Fibroblast of villous mesenchyme (primary cell): ENCODE data around the gene CTNNAL1. TPM values are rescaled to one million over a fixed set of nuclear protein-coding genes. Genes with fewer than 3 reads are reported as not detected.
"Not testable (repeated sequence)": the region's sequence is repeated elsewhere in the genome, so short reads cannot be mapped to it uniquely, and the experiment has no call there.

Experiments
- DNase-seq: peaks from one replicate; pipeline ENCODE4 v3.0.0-alpha.2; 2010; ENCODE audit warnings: low read depth
- H3K4me3 ChIP-seq: 2 replicates; pipeline ENCODE4 v1.5.1; 2011; ENCODE audit warnings: low read depth, mild to moderate bottlenecking, low read length
- total RNA-seq: library from RNA; depleted of rRNA; stranded (reverse); fragments of >200 nt; gene quantifications from 2 replicates; pipeline ENCODE4 v1.2.3, GENCODE V29; 2012
- TF ChIP-seq, protein P1 (sequence below): IDR thresholded peaks from 2 replicates; pipeline ENCODE4 v1.5.1; 2012; ENCODE audit warnings: low read depth, mild to moderate bottlenecking, low read length; ENCODE audit not compliant: insufficient read depth

Gene CTNNAL1
- total RNA-seq, 1 donor: 155 TPM

GRCh38 chr9:108921200-108921599, 92.1 kb downstream of the CTNNAL1 start:
- H3K4me3 ChIP-seq: no peak overlapping the region
- TF ChIP-seq, protein P1, sequence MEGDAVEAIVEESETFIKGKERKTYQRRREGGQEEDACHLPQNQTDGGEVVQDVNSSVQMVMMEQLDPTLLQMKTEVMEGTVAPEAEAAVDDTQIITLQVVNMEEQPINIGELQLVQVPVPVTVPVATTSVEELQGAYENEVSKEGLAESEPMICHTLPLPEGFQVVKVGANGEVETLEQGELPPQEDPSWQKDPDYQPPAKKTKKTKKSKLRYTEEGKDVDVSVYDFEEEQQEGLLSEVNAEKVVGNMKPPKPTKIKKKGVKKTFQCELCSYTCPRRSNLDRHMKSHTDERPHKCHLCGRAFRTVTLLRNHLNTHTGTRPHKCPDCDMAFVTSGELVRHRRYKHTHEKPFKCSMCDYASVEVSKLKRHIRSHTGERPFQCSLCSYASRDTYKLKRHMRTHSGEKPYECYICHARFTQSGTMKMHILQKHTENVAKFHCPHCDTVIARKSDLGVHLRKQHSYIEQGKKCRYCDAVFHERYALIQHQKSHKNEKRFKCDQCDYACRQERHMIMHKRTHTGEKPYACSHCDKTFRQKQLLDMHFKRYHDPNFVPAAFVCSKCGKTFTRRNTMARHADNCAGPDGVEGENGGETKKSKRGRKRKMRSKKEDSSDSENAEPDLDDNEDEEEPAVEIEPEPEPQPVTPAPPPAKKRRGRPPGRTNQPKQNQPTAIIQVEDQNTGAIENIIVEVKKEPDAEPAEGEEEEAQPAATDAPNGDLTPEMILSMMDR: no peak
- no peak for DNase-seq

DNA sequence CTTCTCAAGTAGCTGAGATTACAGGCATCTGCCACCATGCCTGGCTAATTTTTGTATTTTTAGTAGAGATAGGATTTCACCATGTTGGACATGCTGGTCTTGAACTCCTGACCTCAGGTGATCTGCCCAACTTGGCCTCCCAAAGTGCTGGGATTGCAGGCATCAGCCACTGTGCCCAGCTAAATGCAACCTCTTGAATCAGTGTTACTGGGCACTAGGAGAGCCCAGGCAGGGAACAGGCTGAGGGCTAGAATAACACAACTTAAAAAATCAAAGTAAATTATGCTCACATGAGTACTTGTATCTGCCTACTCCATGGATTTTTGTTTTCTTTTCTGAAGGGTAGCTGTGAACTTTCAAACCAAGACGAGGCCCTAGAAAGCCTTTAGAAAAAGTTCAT, 92.9 kb downstream of the CTNNAL1 start:
- not testable (repeated sequence) for H3K4me3 ChIP-seq, DNase-seq

DNA sequence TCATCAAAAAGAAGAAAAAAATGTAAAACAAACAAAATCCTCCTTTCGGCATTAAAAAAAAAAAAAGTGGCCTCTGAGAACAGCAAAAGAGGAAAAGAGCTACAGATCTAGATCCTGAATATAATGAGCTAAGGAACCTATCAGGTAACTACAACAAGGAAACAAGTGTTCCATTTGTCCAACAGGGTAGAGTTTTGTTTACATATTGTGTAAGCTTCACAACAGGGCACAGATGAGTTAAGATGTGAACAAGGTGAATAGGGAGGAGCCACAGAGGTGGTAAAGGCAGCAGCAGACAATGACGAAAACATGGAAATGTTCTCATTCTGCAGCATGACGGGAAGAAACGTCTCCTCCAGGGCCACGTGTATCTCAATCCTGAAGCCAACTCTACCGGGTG, 93.8 kb downstream of the CTNNAL1 start:
- DNase-seq: no peak
- H3K4me3 ChIP-seq: no peak overlapping the region
- TF ChIP-seq, protein P1: no peak

DNA sequence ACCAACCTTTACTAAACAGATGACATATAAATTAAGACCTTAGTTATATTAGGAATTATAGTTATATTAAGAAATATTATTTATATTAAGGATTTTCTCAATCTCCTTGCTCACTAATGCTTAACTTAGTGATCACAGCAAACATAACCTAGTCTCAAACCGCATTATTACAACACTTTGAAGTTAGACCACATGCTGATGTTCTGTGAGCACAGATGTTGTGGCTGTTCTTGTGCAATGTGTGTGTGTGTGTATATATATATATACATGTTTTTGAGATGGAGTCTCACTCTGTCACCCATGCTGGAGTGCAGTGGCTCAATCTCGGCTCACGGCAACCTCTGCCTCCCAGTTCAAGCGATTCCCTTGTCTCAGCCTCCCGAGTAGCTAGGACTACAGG, 99.9 kb downstream of the CTNNAL1 start:
- TF ChIP-seq, protein P1: no peak
- H3K4me3 ChIP-seq: no peak overlapping the region
- peak; percentile 69 for DNase-seq

DNA sequence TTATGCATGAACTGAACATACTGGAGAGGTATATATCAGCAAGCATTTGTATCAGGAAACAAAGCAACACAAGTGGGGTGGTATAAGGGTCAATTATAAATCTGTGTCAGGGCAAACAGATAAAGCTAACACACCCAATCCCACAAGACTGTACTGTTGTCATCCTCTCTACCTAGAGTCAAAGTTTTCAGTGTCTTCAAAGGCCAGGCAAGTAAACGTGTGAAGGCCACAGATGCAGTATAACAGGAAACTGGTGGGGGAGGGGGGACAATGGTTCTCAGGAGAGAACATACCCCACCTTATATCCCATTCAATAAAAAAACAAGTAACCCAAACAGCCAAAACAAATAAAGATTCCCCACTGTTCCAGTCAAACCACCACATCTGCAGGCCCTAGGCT, 101.5 kb downstream of the CTNNAL1 start:
- DNase-seq: no peak
- no peak overlapping the region for H3K4me3 ChIP-seq
- TF ChIP-seq, protein P1: no peak

- DNase-seq: no peak
- H3K4me3 ChIP-seq: no peak overlapping the region
- TF ChIP-seq, protein P1: no peak
Observed at GRCh38 chr9:108910914-108911313, 102.4 kb downstream of the CTNNAL1 start.

GRCh38 chr9:108910402-108910801, 102.9 kb downstream of the CTNNAL1 start:
- TF ChIP-seq, protein P1: no peak
- no peak overlapping the region for H3K4me3 ChIP-seq
- no peak for DNase-seq
